Gastrocnemius medialis (tissue), 4 donors: Measurements from ENCODE around the gene ASPHD1. TPM values are rescaled to one million over a fixed set of nuclear protein-coding genes. Genes with fewer than 3 reads are reported as not detected.

Experiments used
- ATAC-seq, 2 donors: fragments of 150-250 bp; one replicate each; pipeline ENCODE4 v1.9.1; 2016
- DNase-seq, 2 donors: peaks; one replicate each; pipeline ENCODE4 v3.0.0-alpha.2; 2019
- H3K27ac ChIP-seq, 4 donors: fragments of 200-600 bp; sonication (generic); 1 replicate in 1 of 4; 2 replicates in 3 of 4; pipeline ENCODE4 v1.5.1; 2016 to 2018; ENCODE audit warnings: mild to moderate bottlenecking in 2 of 4, moderate library complexity in 1 of 4
- H3K27me3 ChIP-seq, 3 donors: fragments of 200-600 bp; sonication (generic) in 2 of 3; 1 replicate in 1 of 3; 2 replicates in 2 of 3; pipeline versions ENCODE4 v1.5.1 to v1.6.0; 2016 to 2019; ENCODE audit warnings: mild to moderate bottlenecking in 1 of 3, moderate library complexity in 1 of 3
- H3K36me3 ChIP-seq, 2 donors: fragments of 200-600 bp; sonication (generic) in 1 of 2; one replicate each; pipeline ENCODE4 v1.5.1; 2017 to 2018
- H3K4me1 ChIP-seq, 2 donors: fragments of 200-600 bp; sonication (generic) in 1 of 2; one replicate each; pipeline ENCODE4 v1.5.1; 2016 to 2017; ENCODE audit warnings: mild to moderate bottlenecking in 2 of 2
- H3K4me3 ChIP-seq, 4 donors: fragments of 200-600 bp; sonication (generic) in 3 of 4; 1 replicate in 1 of 4; 2 replicates in 3 of 4; pipeline ENCODE4 v1.5.1; 2016 to 2019; ENCODE audit warnings: mild to moderate bottlenecking in 2 of 4
- H3K9me3 ChIP-seq, 3 donors: fragments of 200-600 bp; sonication (generic) in 2 of 3; 1 replicate in 1 of 3; 2 replicates in 2 of 3; pipeline ENCODE4 v1.5.1; 2016 to 2019
- CTCF ChIP-seq, 5 experiments: fragments of 450-650 bp in 3 of 5; fragments of 200-600 bp in 2 of 5; sonication (generic) in 2 of 5; IDR thresholded peaks in 4 of 5; conservative IDR thresholded peaks in 1 of 5; 1 replicate in 4 of 5; 2 replicates in 1 of 5; pipeline ENCODE4 v1.5.1; 2016 to 2019; ENCODE audit warnings: antibody characterized with exemption in 5 of 5, mild to moderate bottlenecking in 3 of 5, moderate library complexity in 3 of 5
- POLR2A ChIP-seq, 2 donors: fragments of 450-650 bp; IDR thresholded peaks; one replicate each; pipeline ENCODE4 v1.6.1; 2017; ENCODE audit warnings: antibody characterized with exemption in 2 of 2, mild to moderate bottlenecking in 2 of 2, moderate library complexity in 2 of 2
- in situ Hi-C, 4 donors: fragments of 200-750 bp; cut with MboI; loops; one replicate each; pipeline versions ENCODE4 v1.15.0 to v1.8.0; 2017; ENCODE audit warnings: low sequenced_read_pairs in 4 of 4
- intact Hi-C: fragments of 100-400 bp; cut with DNase I; formaldehyde crosslinking; loops from one replicate; pipeline ENCODE4 v1.15.1; 2023; ENCODE audit warnings: low total_unique reads
- total RNA-seq, 4 donors: library from RNA; depleted of rRNA; stranded (reverse); fragments of >200 nt; gene quantifications; one replicate each; pipeline versions ENCODE4 v1.1.0 to v1.2.3, GENCODE V29; 2016

ASPHD1 gene
- total RNA-seq, 4 donors from 2014 or later, result not detected

GRCh38 chr16:29947897-29948296 is 47.6 kb downstream of the ASPHD1 start:
- Histone ChIP-seq H3K9me3 (no peaks in the 10 kb centered on the region), H3K36me3 (no peaks in the 10 kb centered on the region), H3K4me3 (no peak overlapping the region), H3K27ac (no peak overlapping the region), H3K27me3 (no peaks in the 10 kb centered on the region), H3K4me1 (no peaks in the 10 kb centered on the region)
- DNase-seq, result no peak
- in situ Hi-C loops (no loop called here), intact Hi-C loops (no loop called here)
- ATAC-seq, result no peak
- TF ChIP-seq POLR2A (IDR thresholded peaks at IDR 0.05) (no peak), CTCF (IDR thresholded peaks at IDR 0.05 in 4 of 5, conservative IDR thresholded peaks at IDR 0.05 in 1 of 5) (no peak)

- Histone ChIP-seq H3K27me3 (no peaks in the 10 kb centered on the region), H3K9me3 (no peaks in the 10 kb centered on the region), H3K27ac (no peak overlapping the region), H3K4me1 (no peaks in the 10 kb centered on the region), H3K4me3 (no peak overlapping the region), H3K36me3 (no peaks in the 10 kb centered on the region)
- no peak for DNase-seq
- intact Hi-C loops (no loop called here), in situ Hi-C loops (no loop called here)
- no peak for ATAC-seq
- TF ChIP-seq CTCF (IDR thresholded peaks at IDR 0.05 in 4 of 5, conservative IDR thresholded peaks at IDR 0.05 in 1 of 5) (no peak), POLR2A (IDR thresholded peaks at IDR 0.05) (no peak)
Observed at GRCh38 chr16:29950806-29951461, 50.6 kb downstream of the ASPHD1 start.

GRCh38 chr16:29951625-29952365 is 51.5 kb downstream of the ASPHD1 start:
- Histone ChIP-seq H3K4me3 (no peak overlapping the region), H3K27me3 (no peaks in the 10 kb centered on the region), H3K36me3 (no peaks in the 10 kb centered on the region), H3K9me3 (no peaks in the 10 kb centered on the region), H3K4me1 (no peaks in the 10 kb centered on the region), H3K27ac (no peak overlapping the region)
- ATAC-seq (no peak), DNase-seq (no peak)
- intact Hi-C loops, result no loop called here
- in situ Hi-C loops, result no loop called here
- TF ChIP-seq CTCF (IDR thresholded peaks at IDR 0.05 in 4 of 5, conservative IDR thresholded peaks at IDR 0.05 in 1 of 5), result no peak
- no peak for TF ChIP-seq POLR2A (IDR thresholded peaks at IDR 0.05)

Other genes starting within 250 kb of the ASPHD1 start
- gene SPN, start 237.2 kb upstream of the ASPHD1 start, total RNA-seq, result under 1 TPM in 3 of 4 donors, not detected in 1; 0.12 to 0.88 (median 0.84) TPM
- 1 to 10 TPM in 2 of 4 donors, under 1 TPM in 2; 0.78 to 2.5 (median 1.5) TPM for gene QPRT, start 221.3 kb upstream of the ASPHD1 start, total RNA-seq
- under 1 TPM in 2 of 4 donors, not detected in 2; 0.26 to 0.31 TPM for gene C16orf54, start 154.5 kb upstream of the ASPHD1 start, total RNA-seq
- 1 to 10 TPM in 1 of 4 donors, not detected in 3; 1.7 TPM for gene ZG16, start 122.2 kb upstream of the ASPHD1 start, total RNA-seq
- 10 to 100 TPM in 3 of 4 donors, 1 to 10 TPM in 1; 9.0 to 13.9 (median 12.8) TPM for gene KIF22, start 109.7 kb upstream of the ASPHD1 start, total RNA-seq
- 100 to 1,000 TPM in 2 of 4 donors, 10 to 100 TPM in 2; 68.7 to 145 (median 96.4) TPM for gene MAZ, start 94.0 kb upstream of the ASPHD1 start, total RNA-seq
- 1 to 10 TPM in 1 of 4 donors, not detected in 3; 3.5 TPM for gene PRRT2, start 88.3 kb upstream of the ASPHD1 start, total RNA-seq
- gene PAGR1, start 84.3 kb upstream of the ASPHD1 start, total RNA-seq, result 10 to 100 TPM; 15.5 to 29.2 (median 21.7) TPM
- 10 to 100 TPM; 40.3 to 77.5 (median 47.6) TPM for gene MVP, start 80.0 kb upstream of the ASPHD1 start, total RNA-seq
- gene CDIPT, start 37.3 kb upstream of the ASPHD1 start, total RNA-seq, result 10 to 100 TPM; 35.5 to 71.8 (median 55.7) TPM
- 1 to 10 TPM in 1 of 4 donors, under 1 TPM in 3; 0.20 to 1.7 (median 0.56) TPM for gene SEZ6L2, start 938 bp upstream of the ASPHD1 start, total RNA-seq
- 1 to 10 TPM; 3.7 to 8.6 (median 6.3) TPM for gene KCTD13, start 25.7 kb downstream of the ASPHD1 start, total RNA-seq
- gene TMEM219, start 61.6 kb downstream of the ASPHD1 start, total RNA-seq, result 100 to 1,000 TPM in 1 of 4 donors, 10 to 100 TPM in 3; 48.1 to 120 (median 60.2) TPM
- gene TAOK2, start 73.4 kb downstream of the ASPHD1 start, total RNA-seq, result 10 to 100 TPM; 15.9 to 31.0 (median 22.1) TPM
- 10 to 100 TPM; 13.5 to 25.6 (median 17.2) TPM for gene HIRIP3, start 95.1 kb downstream of the ASPHD1 start, total RNA-seq
- gene INO80E, start 95.8 kb downstream of the ASPHD1 start, total RNA-seq, result 10 to 100 TPM; 45.4 to 74.8 (median 55.5) TPM
- gene DOC2A, start 110.5 kb downstream of the ASPHD1 start, total RNA-seq, result not detected
- gene C16orf92, start 122.7 kb downstream of the ASPHD1 start, total RNA-seq, result not detected
- gene TLCD3B, start 130.8 kb downstream of the ASPHD1 start, total RNA-seq, result under 1 TPM in 1 of 4 donors, not detected in 3; 0.27 TPM
- over 10,000 TPM in 1 of 4 donors, 1,000 to 10,000 TPM in 3; 6,096 to 10,805 (median 7,093) TPM for gene ALDOA, start 165.3 kb downstream of the ASPHD1 start, total RNA-seq
- 10 to 100 TPM; 23.8 to 64.3 (median 44.7) TPM for gene PPP4C, start 175.5 kb downstream of the ASPHD1 start, total RNA-seq
- under 1 TPM; 0.29 to 0.92 (median 0.67) TPM for gene TBX6, start 191.4 kb downstream of the ASPHD1 start, total RNA-seq
- 100 to 1,000 TPM in 3 of 4 donors, 10 to 100 TPM in 1; 97.2 to 197 (median 154) TPM for gene YPEL3, start 195.7 kb downstream of the ASPHD1 start, total RNA-seq
- gene GDPD3, start 213.0 kb downstream of the ASPHD1 start, total RNA-seq, result under 1 TPM in 2 of 4 donors, not detected in 2; 0.29 to 0.66 TPM
- 10 to 100 TPM; 28.6 to 48.7 (median 38.0) TPM for gene MAPK3, start 222.7 kb downstream of the ASPHD1 start, total RNA-seq